ENCODE data around the gene OTUD7B.
"Not testable (repeated sequence)": the region's sequence is repeated elsewhere in the genome, so short reads cannot be mapped to it uniquely, and the experiment has no call there.

OTUD7B gene

GRCh38 chr1:149942885-149943284, 67.6 kb downstream of the OTUD7B start:
- DNase-seq, result no peak

DNA sequence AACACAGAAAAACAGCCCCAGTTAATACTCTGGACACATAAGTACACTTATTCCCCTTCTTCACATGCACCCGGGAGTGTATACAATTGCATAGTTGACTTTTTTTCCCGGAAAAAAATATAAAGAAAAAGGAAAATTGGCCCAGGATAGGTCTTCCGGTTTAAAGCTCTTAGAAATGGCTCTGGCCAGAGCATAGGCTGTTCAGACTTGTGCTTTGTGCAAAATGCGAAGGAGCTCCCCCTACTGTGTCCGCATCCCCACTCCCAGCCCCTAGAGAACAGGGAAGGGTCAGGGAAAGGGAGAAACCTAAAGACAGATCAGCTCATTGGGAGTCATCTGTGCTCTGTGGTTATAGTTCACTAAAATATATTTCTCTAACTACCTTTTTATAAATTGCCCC, 68.3 kb downstream of the OTUD7B start:
- peak in 1 of 2 experiments; percentile 25 for DNase-seq

DNA sequence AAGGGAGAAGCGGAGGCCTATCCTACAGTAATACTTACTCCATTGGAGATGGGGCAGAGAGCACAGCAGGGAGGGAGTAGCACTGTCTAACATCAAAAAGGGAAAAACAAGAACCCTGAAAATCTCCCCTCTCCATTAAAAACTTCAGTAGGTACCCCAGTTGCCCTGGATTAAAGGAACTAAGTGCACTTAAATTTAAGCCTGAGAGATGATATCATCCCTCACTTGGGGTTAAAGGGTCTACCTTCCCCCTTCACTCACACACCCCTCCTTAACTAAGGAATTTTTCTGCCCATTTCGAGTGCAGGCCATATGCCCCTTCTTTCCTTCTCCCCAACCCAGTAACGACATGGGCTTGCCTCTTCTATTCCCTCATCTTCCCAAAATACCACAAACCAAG, 70.1 kb downstream of the OTUD7B start:
- DNase-seq, result no peak

DNA sequence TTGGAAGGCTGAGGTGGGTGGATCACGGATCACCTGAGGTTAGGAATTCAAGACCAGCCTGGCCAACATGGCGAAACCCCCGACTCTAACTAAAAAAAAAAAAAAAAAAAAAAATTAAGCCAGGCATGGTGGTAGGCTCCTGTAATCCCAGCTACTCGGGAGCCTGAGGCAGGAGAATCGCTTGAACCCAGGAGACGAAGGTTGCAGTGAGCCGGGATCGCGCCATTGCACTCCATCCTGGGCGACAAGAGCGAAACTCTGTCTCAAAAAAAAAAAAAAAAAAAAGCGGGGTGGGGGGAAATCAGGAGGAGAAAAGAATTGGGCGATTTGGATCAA, 71.9 kb downstream of the OTUD7B start:
- DNase-seq, result not testable (repeated sequence)

DNA sequence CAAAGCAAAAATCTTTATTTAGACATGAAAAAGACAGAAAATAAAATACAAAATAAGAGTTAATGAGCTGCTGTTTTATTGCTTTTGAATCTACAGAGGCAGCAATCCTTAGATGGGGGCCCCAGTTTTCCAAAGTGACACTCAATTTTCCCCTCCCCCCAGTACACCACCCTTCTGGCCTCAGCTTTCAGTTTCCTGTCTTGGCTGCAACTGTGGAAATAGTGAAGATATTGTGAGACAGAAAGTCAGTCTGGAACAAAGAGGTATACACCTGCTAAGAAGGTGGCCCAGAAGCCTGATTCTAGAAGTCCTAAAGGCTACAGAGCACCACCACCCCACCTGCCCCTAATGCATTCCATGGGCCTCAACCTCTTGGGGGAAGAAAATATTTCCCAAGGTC, 72.8 kb downstream of the OTUD7B start:
- no peak for DNase-seq

DNA sequence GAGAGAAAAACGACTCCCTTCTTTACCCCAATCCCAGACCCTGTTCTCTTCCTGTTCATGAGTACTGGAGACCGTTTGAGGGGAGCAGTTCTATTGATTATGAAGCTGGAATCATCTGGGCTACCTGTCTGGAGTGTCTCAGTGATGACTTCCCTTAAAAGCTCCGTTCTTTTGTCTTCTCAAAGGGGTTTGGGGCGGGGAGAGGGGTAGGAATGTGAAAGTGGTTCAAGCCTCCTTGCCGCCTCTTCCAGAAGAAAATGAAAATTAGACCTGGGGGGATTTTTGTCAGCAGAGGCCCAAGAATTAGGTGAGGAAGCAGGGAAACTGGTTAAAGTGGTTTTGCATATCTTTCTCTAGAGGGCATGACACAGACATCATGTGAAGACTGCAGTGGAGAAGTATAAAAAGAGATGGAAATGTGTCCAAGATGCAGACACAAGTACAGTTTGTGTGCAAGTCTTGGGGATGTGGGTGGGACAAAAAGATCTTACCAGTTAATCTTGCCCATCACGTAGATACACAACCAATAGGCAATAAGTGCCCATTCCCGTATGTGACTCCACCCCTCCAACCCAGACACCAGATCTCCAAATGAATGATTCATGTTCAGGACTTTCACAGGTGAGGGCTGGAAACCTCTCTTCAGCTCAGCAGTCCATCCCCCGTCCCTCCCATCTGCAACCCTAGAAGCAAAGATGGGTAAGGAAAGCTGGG, 73.4 kb downstream of the OTUD7B start:
- DNase-seq, result peak; percentile 29 to 58

GRCh38 chr1:149936170-149936991, 74.1 kb downstream of the OTUD7B start, which contains the start of gene MTMR11:
Gene MTMR11 (minus strand): TSS chr1:149936879. CDS start chr1:149936647, 232 bp downstream.
- peak in 1 of 2 experiments; percentile 41 for DNase-seq

- DNase-seq, result no peak
These were observed 76.2 kb downstream of the OTUD7B start for GRCh38 chr1:149934356-149934755.

- DNase-seq, result no peak
These were observed 77.3 kb downstream of the OTUD7B start for GRCh38 chr1:149933208-149933607.

GRCh38 chr1:149932474-149932873, 78.1 kb downstream of the OTUD7B start:
- no peak for DNase-seq

GRCh38 chr1:149931212-149931790, 79.2 kb downstream of the OTUD7B start:
- no peak for DNase-seq

DNA sequence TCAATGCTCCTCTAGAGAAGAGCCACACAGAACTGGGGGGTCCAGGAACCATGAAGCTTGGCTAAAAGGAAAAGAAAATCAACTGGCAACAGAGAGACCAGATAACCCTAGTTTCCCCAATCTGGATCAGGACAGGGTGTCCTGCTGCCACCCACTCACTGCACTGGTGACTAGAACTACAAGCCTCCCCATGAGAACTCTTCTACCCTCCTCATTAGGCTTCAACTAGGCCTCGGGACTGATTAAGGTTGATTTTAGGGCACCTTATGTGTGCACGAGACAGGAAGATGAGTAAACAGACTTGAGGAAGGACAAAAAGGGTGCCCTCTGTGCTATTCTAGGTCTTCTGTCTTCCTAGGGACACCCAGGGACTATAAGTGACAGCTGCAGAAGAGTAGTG, 80.7 kb downstream of the OTUD7B start:
- no peak for DNase-seq

DNA sequence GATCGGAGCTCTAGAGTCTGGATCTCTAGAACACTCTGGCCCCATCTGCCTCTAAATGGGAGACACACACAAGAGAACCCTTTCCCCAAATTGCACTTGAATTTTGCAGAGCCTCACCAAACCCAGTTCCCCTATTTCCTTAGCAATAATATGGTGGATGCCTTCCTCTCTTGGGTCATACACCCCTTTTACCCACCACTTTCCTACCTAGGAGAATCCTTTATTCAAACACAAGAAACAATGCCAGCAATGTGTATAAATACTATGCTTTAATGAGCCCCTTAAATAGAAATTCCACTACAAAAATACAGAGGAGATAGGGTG, 82.2 kb downstream of the OTUD7B start:
- DNase-seq, result no peak

DNA sequence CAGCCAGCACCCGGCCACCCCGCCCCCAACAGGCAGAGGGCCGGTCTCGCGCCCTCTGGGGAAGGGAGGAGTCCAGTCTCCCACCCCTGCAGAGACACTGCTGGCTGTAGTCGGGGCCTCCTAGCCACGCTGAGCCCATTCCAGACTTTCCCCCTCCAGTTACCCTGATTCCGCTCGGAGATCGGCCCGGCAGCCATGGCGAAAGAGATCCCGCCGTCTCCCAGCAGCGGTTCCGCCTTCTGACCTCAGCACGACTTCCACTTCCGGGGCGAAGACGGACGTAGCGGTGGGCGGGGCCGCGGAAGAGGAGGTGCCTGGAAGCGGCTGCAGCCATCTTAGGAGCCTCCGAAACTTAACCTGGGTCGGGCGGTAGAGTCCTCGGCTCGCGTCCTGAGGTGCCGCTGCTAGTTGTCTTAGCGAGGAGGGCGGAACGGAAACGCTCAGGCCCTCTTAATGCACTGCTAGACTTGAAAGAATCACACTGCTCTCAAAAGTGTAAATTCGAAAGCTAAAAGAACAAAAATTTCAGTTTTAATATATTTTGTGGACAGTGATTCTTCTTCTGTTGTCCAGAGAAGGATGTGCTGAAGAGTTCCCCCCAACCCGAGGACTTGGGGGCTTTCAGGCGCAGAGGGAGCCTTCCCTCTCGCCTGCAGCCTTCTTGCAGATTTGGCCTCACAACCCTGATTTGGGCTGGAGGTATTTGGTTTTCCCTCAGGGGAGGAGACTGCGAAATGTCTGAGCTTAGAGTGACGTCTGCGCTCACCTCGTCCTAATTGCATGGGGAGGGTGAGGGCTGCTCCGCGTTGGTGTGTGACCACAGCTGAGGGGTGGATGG, 82.7 kb downstream of the OTUD7B start, which contains the start of gene SF3B4:
TSS of gene SF3B4 (minus strand) at position 241 of the 838 bp plus-strand sequence. CDS start at position 197, 44 bp downstream.
- peak; percentile 87 to 94 for DNase-seq

DNA sequence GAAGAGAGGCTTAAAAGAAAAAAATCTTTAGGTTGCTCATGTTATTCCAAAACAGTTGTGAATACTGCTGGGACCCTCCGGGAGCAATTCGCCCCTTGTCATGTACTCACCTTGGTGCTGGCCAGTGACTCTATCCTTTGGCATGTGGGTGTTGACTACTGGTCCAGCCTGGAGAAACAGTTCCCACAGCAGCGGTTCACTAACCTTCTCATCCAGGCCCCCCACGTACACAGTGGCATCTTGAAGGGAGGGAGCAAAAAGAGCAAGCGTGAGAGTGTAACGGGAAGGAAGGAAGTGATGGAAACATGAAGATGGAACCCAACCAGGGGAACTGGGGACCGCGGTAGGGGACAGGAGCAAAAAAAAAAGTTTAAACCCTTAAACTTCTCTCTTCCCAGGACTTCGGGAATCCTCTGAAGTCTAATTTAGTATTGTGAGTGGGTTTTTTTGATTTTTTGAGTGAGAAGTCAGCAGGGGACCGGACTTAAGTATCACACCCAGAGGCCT, 83.4 kb downstream of the OTUD7B start:
- no peak for DNase-seq

DNA sequence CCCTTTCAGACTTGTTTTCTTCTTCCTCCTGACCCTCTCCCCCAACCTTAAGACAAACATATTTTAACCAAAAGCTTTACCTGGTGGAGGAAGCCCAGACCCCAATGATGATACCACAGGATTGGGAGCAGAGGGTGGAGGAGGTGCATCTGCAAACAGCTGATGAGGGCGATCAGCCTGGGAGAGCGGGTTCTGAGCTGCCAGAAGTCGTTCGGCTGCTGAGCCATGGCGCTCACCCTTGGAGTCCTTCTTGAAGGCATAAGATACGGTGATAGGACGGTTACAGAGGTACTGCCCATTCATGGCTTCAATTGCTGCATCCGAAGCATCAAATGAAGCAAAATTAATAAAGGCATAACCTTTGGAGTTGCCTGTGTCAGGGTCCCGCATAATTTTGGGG, 84.2 kb downstream of the OTUD7B start:
- no peak for DNase-seq

- DNase-seq, result no peak
These were observed 84.8 kb downstream of the OTUD7B start for GRCh38 chr1:149925751-149926150.

GRCh38 chr1:149925345-149925744, 85.2 kb downstream of the OTUD7B start:
- no peak for DNase-seq

DNA sequence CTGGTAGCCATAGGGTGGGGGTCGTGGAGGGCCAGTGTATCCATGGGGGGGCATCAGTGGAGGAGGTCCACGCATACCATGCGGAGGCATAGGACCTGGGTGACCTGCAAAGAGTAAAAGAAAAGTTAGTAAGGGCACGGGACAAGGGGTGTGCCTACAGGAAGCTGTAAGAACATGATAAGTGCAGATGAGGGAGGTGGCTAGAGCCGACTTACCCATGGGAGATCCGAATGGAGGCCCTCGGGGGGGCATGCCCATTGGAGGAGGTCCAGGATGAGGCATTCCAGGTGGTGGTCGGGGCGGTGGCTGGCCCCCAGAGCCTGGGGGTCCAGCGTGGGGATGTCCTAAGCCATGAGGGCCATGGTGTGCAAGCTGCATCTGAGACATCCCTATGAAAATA, 86.9 kb downstream of the OTUD7B start:
- no peak for DNase-seq

DNA sequence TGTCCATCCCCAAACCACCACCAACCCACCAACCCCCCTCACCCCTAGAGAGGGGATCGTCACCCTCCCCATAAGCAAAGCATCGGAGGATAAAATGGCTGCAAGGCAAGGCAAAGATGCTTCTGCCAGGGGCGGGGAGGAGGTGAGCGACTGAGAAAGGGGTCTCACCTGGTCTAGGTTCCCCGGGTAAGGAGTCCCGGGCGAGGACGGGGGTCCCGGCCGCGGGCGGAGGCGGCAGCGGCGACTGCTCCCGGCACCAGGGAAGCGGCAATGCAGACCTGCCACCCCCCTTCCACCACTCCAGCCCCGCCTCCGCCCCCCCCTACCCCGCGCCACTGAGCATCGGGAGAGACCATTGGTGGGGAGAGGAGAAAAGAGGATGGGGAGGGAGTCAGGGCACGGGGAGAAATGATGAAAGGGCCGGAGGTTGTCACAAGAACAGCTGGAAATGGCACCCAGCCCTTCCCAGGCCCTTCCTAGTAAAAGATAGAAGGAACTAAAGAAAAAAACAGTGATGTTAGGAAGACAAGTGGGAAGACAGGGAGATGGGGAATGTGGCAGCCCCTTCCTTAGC, 92.9 kb downstream of the OTUD7B start, which contains the start of gene SV2A:
TSS of gene SV2A (minus strand) at position 274 of the 574 bp plus-strand sequence. CDS start 4,004 bp downstream, outside the sequence.
- peak; percentile 24 to 64 for DNase-seq

DNA sequence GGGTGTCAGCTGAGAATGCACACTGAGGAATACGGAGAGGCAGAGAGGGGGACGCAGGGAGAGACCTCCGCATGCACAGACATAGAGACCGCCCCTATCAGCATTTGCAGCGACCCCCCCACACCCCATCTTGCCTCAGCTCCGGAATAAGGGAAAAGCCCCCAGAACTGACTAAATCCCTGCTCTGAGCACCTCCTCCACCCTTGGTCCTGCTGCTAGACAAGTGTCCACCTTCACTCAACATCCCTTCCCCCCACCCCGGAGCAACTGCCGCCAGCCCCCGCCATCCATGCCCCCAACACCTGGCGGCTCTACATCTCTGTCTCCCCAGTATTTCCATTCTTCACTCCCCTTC, 93.7 kb downstream of the OTUD7B start:
- DNase-seq, result no peak

GRCh38 chr1:149916193-149916897, 94.2 kb downstream of the OTUD7B start:
- no peak for DNase-seq
